K562 (cell line): Measurements from ENCODE around the gene P2RY13. TPM values are rescaled to one million over a fixed set of nuclear protein-coding genes. Genes with fewer than 3 reads are reported as not detected.

Source experiments
- ATAC-seq: fragments of 200-7000 bp; cut with Tn5 transposase; 3 replicates; pipeline ENCODE4 v1.9.1; 2020; ENCODE audit warnings: moderate library complexity
- BruUV-seq: library from RNA; stranded (reverse); fragments of 400-500 nt; replicated peaks from 2 replicates; lab custom pipeline; 2021; lab: Mats Ljungman, UMichigan
- CTCF ChIA-PET: fragments of 300-600 bp; formaldehyde crosslinking; extraction: SDS; loops from one replicate; lab custom pipeline; 2021; ENCODE audit warnings: low intra/inter-chr PET ratio; lab: Yijun Ruan, JAX
- POLR2A ChIA-PET: fragments of 300-600, 350-650 bp; sonication (Branson Sonifier 250); formaldehyde crosslinking; extraction: SDS; loops from one replicate; lab custom pipeline; 2021; ENCODE audit warnings: antibody characterized with exemption, inconsistent platforms; lab: Yijun Ruan, JAX
- DNase-seq, 4 experiments: peaks; one replicate each; pipeline versions ENCODE4 v3.0.0 to v3.0.0-alpha.2; 2011 to 2018; ENCODE audit warnings: low spot score in 3 of 4, mixed read lengths in 3 of 4; ENCODE audit errors: extremely low read depth in 1 of 4
- FAIRE-seq: peaks from 2 replicates; lab custom pipeline; 2011; peaks lifted over from hg19 to GRCh38; lab: Jason Lieb, UNC
- H2AFZ ChIP-seq: 2 replicates; pipeline ENCODE4 v1.6.0; 2011; ENCODE audit warnings: low read depth, low read length, control low read depth, inconsistent platforms
- H3K27ac ChIP-seq: fragments of 200-600 bp; 3 replicates; pipeline ENCODE4 v1.8.0; 2011; ENCODE audit warnings: low read depth, mild to moderate bottlenecking, control low read depth, inconsistent platforms, low read length, moderate library complexity, mixed read lengths; ENCODE audit errors: extremely low read depth
- H3K27me3 ChIP-seq, 2 experiments: fragments of 300-600 bp in 1 of 2; 2 replicates in 1 of 2; 3 replicates in 1 of 2; pipeline versions ENCODE4 v1.6.0 to v1.8.0; 2011; ENCODE audit warnings: inconsistent platforms in 2 of 2, low read length in 2 of 2, mild to moderate bottlenecking in 1 of 2, mixed read lengths in 1 of 2, moderate library complexity in 1 of 2; ENCODE audit not compliant: control insufficient read depth in 2 of 2, insufficient read depth in 2 of 2
- H3K36me3 ChIP-seq: fragments of 300-600 bp; 3 replicates; pipeline ENCODE4 v1.8.0; 2011; ENCODE audit warnings: mild to moderate bottlenecking, low read length, inconsistent platforms; ENCODE audit not compliant: control insufficient read depth, insufficient read depth
- H3K4me1 ChIP-seq, 2 experiments: fragments of 200-600 bp in 1 of 2; replicated peaks in 1 of 2; 2 replicates in 1 of 2; 3 replicates in 1 of 2; pipeline versions ENCODE4 v1.5.1 to v1.8.0; 2011; ENCODE audit warnings: inconsistent platforms in 2 of 2, low read length in 2 of 2, mild to moderate bottlenecking in 1 of 2, mixed read lengths in 1 of 2, moderate library complexity in 1 of 2; ENCODE audit not compliant: control insufficient read depth in 2 of 2, insufficient read depth in 2 of 2
- H3K4me2 ChIP-seq: 2 replicates; pipeline ENCODE4 v1.6.1; 2011; ENCODE audit warnings: low read length, control low read depth, inconsistent platforms, mixed read lengths; ENCODE audit not compliant: insufficient read depth
- H3K4me3 ChIP-seq: fragments of 200-600 bp; sonication (generic), shearing (Covaris generic); 2 replicates; pipeline ENCODE4 v1.5.1; 2016; ENCODE audit warnings: control low read depth, inconsistent platforms
- H3K79me2 ChIP-seq: fragments of 200-600 bp; 3 replicates; pipeline ENCODE4 v1.8.0; 2011; ENCODE audit warnings: low read length, inconsistent platforms; ENCODE audit not compliant: control insufficient read depth, insufficient read depth
- H3K9ac ChIP-seq, 2 experiments: 2 replicates each; pipeline versions ENCODE4 v1.6.0 to v1.6.1; 2011; ENCODE audit warnings: low read depth in 2 of 2, low read length in 2 of 2, control low read depth in 1 of 2, inconsistent platforms in 1 of 2, mild to moderate bottlenecking in 1 of 2, mixed read lengths in 1 of 2; ENCODE audit not compliant: insufficient read depth in 1 of 2
- H3K9me1 ChIP-seq: one replicate; pipeline ENCODE4 v1.6.0; 2011; ENCODE audit warnings: inconsistent platforms, mild to moderate bottlenecking, low read length, moderate library complexity; ENCODE audit not compliant: control insufficient read depth, insufficient read depth
- H3K9me3 ChIP-seq: replicated peaks from 2 replicates; pipeline ENCODE4 v1.5.1; 2011; ENCODE audit warnings: low read depth, low read length, inconsistent platforms; ENCODE audit not compliant: control insufficient read depth, insufficient read depth
- H4K20me1 ChIP-seq: replicated peaks from 2 replicates; pipeline ENCODE4 v1.6.1; 2011; ENCODE audit warnings: low read length, inconsistent platforms, mixed read lengths; ENCODE audit not compliant: control insufficient read depth, insufficient read depth
- CHCHD3 ChIP-seq: fragments of 250-450 bp; sonication (Bioruptor Pico); IDR thresholded peaks from 2 replicates; pipeline ENCODE4 v2.1.2; 2022; ENCODE audit warnings: mild to moderate bottlenecking
- E2F3 ChIP-seq: fragments of 250-450 bp; sonication (Bioruptor Pico); IDR thresholded peaks from 2 replicates; pipeline ENCODE4 v1.4.0; 2020; ENCODE audit warnings: mild to moderate bottlenecking
- HDAC3 ChIP-seq: fragments of 450-650 bp; IDR thresholded peaks from 2 replicates; pipeline ENCODE4 v1.6.1; 2018; ENCODE audit warnings: borderline replicate concordance, mild to moderate bottlenecking, moderate library complexity; ENCODE audit not compliant: partially characterized antibody
- JUND ChIP-seq, 2 experiments: IDR thresholded peaks; 2 replicates in 1 of 2; 3 replicates in 1 of 2; pipeline ENCODE4 v1.6.1; 2011; ENCODE audit warnings: borderline replicate concordance in 2 of 2, low read depth in 2 of 2, low read length in 2 of 2, improper control_type of control experiment in 1 of 2, missing biosample characterization in 1 of 2, missing genetic modification characterization in 1 of 2, missing genetic modification reagents in 1 of 2
- RBM22 ChIP-seq: fragments of 200-400 bp; formaldehyde crosslinking; IDR thresholded peaks from 2 replicates; pipeline ENCODE4 v1.6.1; 2018; ENCODE audit warnings: low read length, low read depth; ENCODE audit not compliant: poor library complexity, severe bottlenecking
- SETDB1 ChIP-seq: IDR thresholded peaks from one replicate; pipeline ENCODE4 v1.6.1; 2012; ENCODE audit warnings: low read length, control low read depth, inconsistent platforms
- SNRNP70 ChIP-seq: fragments of 200-400 bp; formaldehyde crosslinking; optimal IDR thresholded peaks from 2 replicates; pipeline ENCODE3; 2017; ENCODE audit warnings: low read depth, low read length
- SRSF3 ChIP-seq: fragments of 200-400 bp; formaldehyde crosslinking; IDR thresholded peaks from 2 replicates; pipeline ENCODE4 v1.6.1; 2016; ENCODE audit warnings: mild to moderate bottlenecking, low read length, moderate library complexity; ENCODE audit not compliant: insufficient read depth
- U2AF2 ChIP-seq: fragments of 200-400 bp; formaldehyde crosslinking; optimal IDR thresholded peaks from 2 replicates; pipeline ENCODE3; 2017; ENCODE audit warnings: low read depth, mild to moderate bottlenecking, low read length
- ZBTB7A ChIP-seq: IDR thresholded peaks from 2 replicates; pipeline ENCODE4 v1.6.1; 2011; ENCODE audit warnings: low read depth, mild to moderate bottlenecking, low read length, moderate library complexity, borderline replicate concordance; ENCODE audit not compliant: control insufficient read depth
- ZFPM2 ChIP-seq: fragments of 250-450 bp; sonication (Bioruptor Pico); IDR thresholded peaks from 2 replicates; pipeline ENCODE4 v1.5.1; 2022; ENCODE audit warnings: mild to moderate bottlenecking
- ZNF124 ChIP-seq: sonication (generic); formaldehyde crosslinking; IDR thresholded peaks from 2 replicates; pipeline ENCODE4 v1.8.1; 2022; ENCODE audit warnings: missing genetic modification reagents
- WGBS: fragments of 100-300 bp; shearing (Covaris generic); methylation state at CpG from one replicate; pipeline ENCODE4 v1.1.6; 2016; ENCODE audit warnings: low coverage, mixed read lengths; ENCODE audit not compliant: insufficient coverage; ENCODE audit errors: missing lambda C conversion rate; 5-methylcytosine and 5-hydroxymethylcytosine counted together
- in situ Hi-C: fragments of 300-500 bp; cut with MboI; formaldehyde crosslinking; loops from 4 replicates; pipeline ENCODE4 v1.15.0; 2018; ENCODE audit warnings: inconsistent platforms, mixed read lengths
- intact Hi-C: fragments of 100-400 bp; cut with micrococcal nuclease; formaldehyde crosslinking; loops from 2 replicates; pipeline ENCODE4 v1.14.2; 2022
- polyA plus RNA-seq, 8 experiments: library from polyadenylated mRNA; depleted of rRNA in 4 of 8; stranded (reverse) in 5 of 8; unstranded in 3 of 8; fragments of >200 nt; fragmentation: Nextera tagmentation in 2 of 8; fragmentation: Illumina TruSeq in 1 of 8; extraction: Ambion mirVana in 2 of 8; extraction: Trizol in 1 of 8; gene quantifications; 2 replicates each; pipeline versions ENCODE4 v1.2.1 to v1.2.3, GENCODE V29; 2011 to 2014; ENCODE audit warnings: inconsistent platforms in 1 of 8, missing spikeins in 1 of 8
- total RNA-seq, 7 experiments: library from RNA; depleted of rRNA in 6 of 7; stranded (reverse); fragments of >200 nt in 6 of 7; fragmentation: Illumina TruSeq in 2 of 7; extraction: Trizol in 2 of 7; gene quantifications; 2 replicates each; pipeline versions ENCODE4 v1.2.1 to v1.2.3, GENCODE V29; 2011 to 2021; ENCODE audit warnings: low replicate concordance in 1 of 7
- TF ChIP-seq, protein P1 (sequence below), 3 experiments: fragments of 200-800 bp in 1 of 3; fragments of 250-450 bp in 1 of 3; fragments of 450-650 bp in 1 of 3; sonication (Bioruptor Pico) in 1 of 3; sonication (Bioruptor generic) in 1 of 3; formaldehyde crosslinking in 1 of 3; IDR thresholded peaks; 2 replicates each; pipeline versions ENCODE4 v1.6.1 to v1.8.0; 2016 to 2022; ENCODE audit warnings: mild to moderate bottlenecking in 2 of 3, missing genetic modification characterization in 2 of 3, missing compliant biosample characterization in 1 of 3, moderate library complexity in 1 of 3
- TF ChIP-seq, protein P2 (sequence below): IDR thresholded peaks from 2 replicates; pipeline ENCODE4 v1.6.1; 2011; ENCODE audit warnings: borderline replicate concordance, low read depth, mild to moderate bottlenecking, moderate library complexity, low read length; ENCODE audit not compliant: insufficient read depth, poor library complexity, severe bottlenecking
- TF ChIP-seq, protein P3 (sequence below): fragments of 250-450 bp; sonication (Bioruptor Pico); IDR thresholded peaks from 2 replicates; pipeline ENCODE4 v1.4.0; 2020; ENCODE audit warnings: mild to moderate bottlenecking, moderate library complexity

P2RY13 gene
- total and polyA plus RNA-seq, 9 of the 15 experiments (the other 6 are each of a cell fraction or from before 2014, with no cell fraction given): not detected

- TF ChIP-seq E2F3 (CRISPR knock-in tag) (no peak), SETDB1 (no peak), U2AF2 (no peak), RBM22 (no peak), ZFPM2 (no peak), ZNF124 (CRISPR knock-in tag) (no peak), HDAC3 (no peak), JUND (IDR thresholded peaks at IDR 0.05; ENCODE audit: borderline replicate concordance, low read depth, low read length) (no peak), JUND (tag; IDR thresholded peaks at IDR 0.05; ENCODE audit: borderline replicate concordance, low read depth, low read length) (no peak), ZBTB7A (no peak), SNRNP70 (no peak), CHCHD3 (CRISPR knock-in tag) (no peak), SRSF3 (no peak)
- TF ChIP-seq, protein P1, sequence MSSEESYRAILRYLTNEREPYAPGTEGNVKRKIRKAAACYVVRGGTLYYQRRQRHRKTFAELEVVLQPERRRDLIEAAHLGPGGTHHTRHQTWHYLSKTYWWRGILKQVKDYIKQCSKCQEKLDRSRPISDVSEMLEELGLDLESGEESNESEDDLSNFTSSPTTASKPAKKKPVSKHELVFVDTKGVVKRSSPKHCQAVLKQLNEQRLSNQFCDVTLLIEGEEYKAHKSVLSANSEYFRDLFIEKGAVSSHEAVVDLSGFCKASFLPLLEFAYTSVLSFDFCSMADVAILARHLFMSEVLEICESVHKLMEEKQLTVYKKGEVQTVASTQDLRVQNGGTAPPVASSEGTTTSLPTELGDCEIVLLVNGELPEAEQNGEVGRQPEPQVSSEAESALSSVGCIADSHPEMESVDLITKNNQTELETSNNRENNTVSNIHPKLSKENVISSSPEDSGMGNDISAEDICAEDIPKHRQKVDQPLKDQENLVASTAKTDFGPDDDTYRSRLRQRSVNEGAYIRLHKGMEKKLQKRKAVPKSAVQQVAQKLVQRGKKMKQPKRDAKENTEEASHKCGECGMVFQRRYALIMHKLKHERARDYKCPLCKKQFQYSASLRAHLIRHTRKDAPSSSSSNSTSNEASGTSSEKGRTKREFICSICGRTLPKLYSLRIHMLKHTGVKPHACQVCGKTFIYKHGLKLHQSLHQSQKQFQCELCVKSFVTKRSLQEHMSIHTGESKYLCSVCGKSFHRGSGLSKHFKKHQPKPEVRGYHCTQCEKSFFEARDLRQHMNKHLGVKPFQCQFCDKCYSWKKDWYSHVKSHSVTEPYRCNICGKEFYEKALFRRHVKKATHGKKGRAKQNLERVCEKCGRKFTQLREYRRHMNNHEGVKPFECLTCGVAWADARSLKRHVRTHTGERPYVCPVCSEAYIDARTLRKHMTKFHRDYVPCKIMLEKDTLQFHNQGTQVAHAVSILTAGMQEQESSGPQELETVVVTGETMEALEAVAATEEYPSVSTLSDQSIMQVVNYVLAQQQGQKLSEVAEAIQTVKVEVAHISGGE (CRISPR knock-in tag; IDR thresholded peaks at IDR 0.05): no peak
- TF ChIP-seq, protein P2, sequence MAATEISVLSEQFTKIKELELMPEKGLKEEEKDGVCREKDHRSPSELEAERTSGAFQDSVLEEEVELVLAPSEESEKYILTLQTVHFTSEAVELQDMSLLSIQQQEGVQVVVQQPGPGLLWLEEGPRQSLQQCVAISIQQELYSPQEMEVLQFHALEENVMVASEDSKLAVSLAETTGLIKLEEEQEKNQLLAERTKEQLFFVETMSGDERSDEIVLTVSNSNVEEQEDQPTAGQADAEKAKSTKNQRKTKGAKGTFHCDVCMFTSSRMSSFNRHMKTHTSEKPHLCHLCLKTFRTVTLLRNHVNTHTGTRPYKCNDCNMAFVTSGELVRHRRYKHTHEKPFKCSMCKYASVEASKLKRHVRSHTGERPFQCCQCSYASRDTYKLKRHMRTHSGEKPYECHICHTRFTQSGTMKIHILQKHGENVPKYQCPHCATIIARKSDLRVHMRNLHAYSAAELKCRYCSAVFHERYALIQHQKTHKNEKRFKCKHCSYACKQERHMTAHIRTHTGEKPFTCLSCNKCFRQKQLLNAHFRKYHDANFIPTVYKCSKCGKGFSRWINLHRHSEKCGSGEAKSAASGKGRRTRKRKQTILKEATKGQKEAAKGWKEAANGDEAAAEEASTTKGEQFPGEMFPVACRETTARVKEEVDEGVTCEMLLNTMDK: no peak
- TF ChIP-seq, protein P3, sequence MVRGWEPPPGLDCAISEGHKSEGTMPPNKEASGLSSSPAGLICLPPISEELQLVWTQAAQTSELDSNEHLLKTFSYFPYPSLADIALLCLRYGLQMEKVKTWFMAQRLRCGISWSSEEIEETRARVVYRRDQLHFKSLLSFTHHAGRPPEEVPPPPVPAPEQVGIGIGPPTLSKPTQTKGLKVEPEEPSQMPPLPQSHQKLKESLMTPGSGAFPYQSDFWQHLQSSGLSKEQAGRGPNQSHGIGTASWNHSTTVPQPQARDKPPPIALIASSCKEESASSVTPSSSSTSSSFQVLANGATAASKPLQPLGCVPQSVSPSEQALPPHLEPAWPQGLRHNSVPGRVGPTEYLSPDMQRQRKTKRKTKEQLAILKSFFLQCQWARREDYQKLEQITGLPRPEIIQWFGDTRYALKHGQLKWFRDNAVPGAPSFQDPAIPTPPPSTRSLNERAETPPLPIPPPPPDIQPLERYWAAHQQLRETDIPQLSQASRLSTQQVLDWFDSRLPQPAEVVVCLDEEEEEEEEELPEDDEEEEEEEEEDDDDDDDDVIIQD (CRISPR knock-in tag): no peak
- no peaks in the 10 kb centered on the region; the same call in 1 of the 2 replicates for H4K20me1 ChIP-seq
- in situ Hi-C loops (no loop called here), intact Hi-C loops (no loop called here)
- POLR2A ChIA-PET: no interaction called here
- peaks cover 3% of the 10 kb centered on the region for H3K9me1 ChIP-seq
- no peak overlapping the region for H2AFZ ChIP-seq
- H3K4me3 ChIP-seq: no peak overlapping the region
- no peaks in the 10 kb centered on the region for H3K4me1 ChIP-seq
- FAIRE-seq: no peak
- no peaks in the 10 kb centered on the region for H3K79me2 ChIP-seq
- no peaks in the 10 kb centered on the region for H3K36me3 ChIP-seq
- H3K27me3 ChIP-seq: peaks cover 3 to 9% of the 10 kb centered on the region in 2 experiments; a peak in 3 of 5 replicates
- CTCF ChIA-PET: no interaction called here
- no peak overlapping the region for H3K27ac ChIP-seq
- no TSS peak for BruUV-seq
- no peak overlapping the region for H3K9ac ChIP-seq
- DNase-seq: no peak
- ATAC-seq: no peak
- no peaks in the 10 kb centered on the region for H3K9me3 ChIP-seq
- H3K4me2 ChIP-seq: no peak overlapping the region
- 0% methylated on average over 2 of the region's 2 CpGs for WGBS
Measured at GRCh38 chr3:151303751-151304150, 25.6 kb downstream of the P2RY13 start.
